ENCODE measurements around the gene LRRC43. TPM values are rescaled to one million over a fixed set of nuclear protein-coding genes. Genes with fewer than 3 reads are reported as not detected.

Gene LRRC43
- total RNA-seq, 2 donors from 2014 or later = 0.68 to 0.71 TPM

DNA sequence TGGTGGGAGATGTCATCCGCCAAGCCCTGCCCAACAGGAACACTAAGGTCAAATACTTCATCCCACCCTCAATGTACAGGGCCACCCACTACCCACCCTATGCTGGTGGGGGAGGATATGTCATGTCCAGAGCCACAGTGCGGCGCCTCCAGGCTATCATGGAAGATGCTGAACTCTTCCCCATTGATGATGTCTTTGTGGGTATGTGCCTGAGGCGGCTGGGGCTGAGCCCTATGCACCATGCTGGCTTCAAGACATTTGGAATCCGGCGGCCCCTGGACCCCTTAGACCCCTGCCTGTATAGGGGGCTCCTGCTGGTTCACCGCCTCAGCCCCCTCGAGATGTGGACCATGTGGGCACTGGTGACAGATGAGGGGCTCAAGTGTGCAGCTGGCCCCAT lies 24.1 kb downstream of the LRRC43 start:
- ATAC-seq (no peak), DNase-seq (no peak)
- intact Hi-C loops (cut with DNase I) = no loop called here

- ATAC-seq = no peak
- intact Hi-C loops (cut with DNase I) = no loop called here
- DNase-seq = no peak
These were observed 24.5 kb downstream of the LRRC43 start for GRCh38 chr12:122207391-122207790.

- no peak for ATAC-seq
- intact Hi-C loops (cut with DNase I) = no loop called here
- no peak for DNase-seq
These were observed 25.3 kb downstream of the LRRC43 start for GRCh38 chr12:122208073-122208820.

GRCh38 chr12:122215771-122216170 lies 32.8 kb downstream of the LRRC43 start:
- ATAC-seq (no peak), DNase-seq (no peak)
- intact Hi-C loops (cut with DNase I) = no loop called here

DNA sequence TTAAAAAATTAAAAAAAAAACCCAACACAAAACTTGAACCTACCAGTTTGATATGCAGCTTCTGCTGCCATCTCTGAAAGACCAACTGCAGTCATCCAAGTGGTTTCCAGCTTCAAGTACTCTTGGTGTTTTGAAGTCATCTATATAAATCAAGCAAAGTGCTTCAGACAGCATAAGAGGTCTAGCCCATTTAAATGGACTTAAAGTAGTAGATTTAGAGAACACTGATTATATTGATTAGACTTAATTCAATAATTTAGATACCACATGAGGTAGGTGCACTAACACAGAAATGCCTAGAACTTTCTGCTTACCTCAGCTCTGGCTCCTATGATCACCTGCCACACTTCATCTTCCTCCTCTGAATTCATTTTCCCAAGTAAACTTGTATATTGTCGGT lies 33.5 kb downstream of the LRRC43 start:
- intact Hi-C loops (cut with DNase I) = no loop called here
- DNase-seq (no peak), ATAC-seq (no peak)

DNA sequence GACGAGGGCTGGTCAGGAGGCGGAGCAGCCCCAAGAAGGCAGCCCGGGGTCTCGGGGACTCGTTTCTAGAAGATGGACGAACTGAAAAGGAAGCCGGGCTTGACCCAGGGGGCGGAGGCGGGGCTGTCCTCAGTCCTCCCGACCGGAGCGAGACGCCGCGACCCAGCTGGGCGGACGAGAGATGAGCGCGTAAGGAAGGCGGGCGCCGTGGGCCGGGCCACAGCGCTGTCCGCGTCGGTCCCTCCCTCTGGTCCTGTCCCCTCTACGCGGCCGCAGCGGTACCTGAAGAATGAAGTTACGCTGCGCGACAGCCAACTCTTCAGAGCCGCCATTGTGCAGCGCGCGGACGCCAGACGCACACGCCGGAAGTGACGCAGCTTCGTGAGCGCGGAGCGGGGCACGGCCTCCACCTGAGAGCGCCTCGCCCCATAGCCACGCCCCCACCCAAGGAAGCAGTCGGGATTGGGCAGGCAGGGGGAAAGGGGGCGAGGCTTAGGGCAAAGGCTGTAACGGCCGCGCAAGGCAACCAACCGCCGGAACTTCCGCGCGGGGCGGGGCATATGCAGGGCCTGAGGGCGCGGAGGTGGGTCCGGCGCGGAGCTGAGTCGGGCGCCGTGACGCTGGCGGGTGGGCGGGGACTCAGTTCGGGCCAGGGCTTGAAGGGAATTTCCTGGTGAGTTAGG lies 42.9 kb downstream of the LRRC43 start, which contains the start of gene DIABLO:
Gene DIABLO, minus strand, starts transcription at position 370 of the 683 bp plus-strand sequence. Its CDS starts 38 bp downstream, at position 332.
- ATAC-seq (peak; percentile 98), DNase-seq (peak; percentile 100)
- intact Hi-C loops (cut with DNase I) = no loop called here

- intact Hi-C loops (cut with DNase I) = no loop called here
These were observed 43.6 kb downstream of the LRRC43 start for GRCh38 chr12:122226366-122227125.

DNA sequence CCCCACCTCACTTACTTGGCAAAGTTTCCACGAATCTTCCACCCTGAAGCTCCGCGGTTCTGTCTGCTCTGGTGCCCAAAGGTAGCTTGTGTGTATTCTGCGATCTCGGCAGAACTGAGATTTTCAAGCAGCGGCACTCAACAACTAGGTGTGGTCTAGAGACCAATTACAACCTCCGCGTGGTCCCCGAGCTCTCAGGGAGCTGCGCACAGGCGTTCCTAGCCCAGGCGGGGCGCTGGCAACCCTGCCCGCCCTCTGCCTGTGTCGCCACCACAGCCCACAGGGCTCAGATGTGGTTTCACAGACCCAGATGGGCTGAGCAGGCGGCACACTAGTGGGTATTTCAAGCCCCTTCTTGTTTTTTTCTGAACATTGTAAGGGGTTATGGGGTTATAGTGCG lies 44.4 kb downstream of the LRRC43 start:
- intact Hi-C loops (cut with DNase I) = no loop called here
- DNase-seq (no peak), ATAC-seq (no peak)

More at GRCh38 chr12:122226366-122227125, 43.6 kb downstream of the LRRC43 start:
- DNase-seq = no peak
- ATAC-seq = no peak

- no peak for ATAC-seq
- intact Hi-C loops (cut with DNase I) = no loop called here
- no peak for DNase-seq
These were observed 45.2 kb downstream of the LRRC43 start for GRCh38 chr12:122228092-122228491.

DNA sequence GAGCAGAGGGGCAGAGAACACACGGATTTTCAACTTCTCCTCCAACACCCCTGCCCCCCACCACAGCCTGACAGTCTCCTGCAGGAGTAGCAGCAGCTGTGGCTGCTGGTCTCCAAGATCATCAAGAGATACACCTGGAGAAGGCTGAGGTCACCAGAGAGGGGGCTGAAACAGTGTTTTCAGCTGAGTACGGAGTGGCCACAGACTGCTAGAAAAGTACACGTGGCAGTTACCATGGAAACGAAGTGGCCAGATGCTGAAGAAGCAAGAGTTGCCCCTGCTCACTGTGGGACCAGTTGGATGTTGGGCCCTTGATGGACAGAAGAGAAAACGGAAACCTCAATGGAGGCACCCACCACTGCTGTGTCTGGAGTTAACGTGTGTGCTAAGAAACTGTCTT lies 47.9 kb downstream of the LRRC43 start:
- no peak for ATAC-seq
- intact Hi-C loops (cut with DNase I) = no loop called here
- DNase-seq = no peak

DNA sequence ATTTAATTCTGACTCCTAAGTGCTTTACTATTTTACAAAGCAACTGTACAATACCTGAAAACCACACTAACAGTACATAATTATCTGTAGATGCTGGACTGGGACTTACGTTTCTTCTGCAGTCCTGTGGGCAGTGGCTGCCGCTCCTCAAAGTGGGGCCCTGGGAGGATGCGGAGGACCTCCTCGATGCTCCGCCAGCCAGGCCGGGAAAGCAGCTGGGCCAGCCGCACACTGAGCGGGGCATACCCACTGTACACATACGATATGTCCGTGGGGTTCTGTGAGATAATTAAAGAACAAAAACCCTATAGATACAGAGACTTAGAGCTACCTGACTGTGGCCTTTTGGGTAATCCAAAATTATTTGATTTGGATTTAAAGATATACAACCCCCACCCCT lies 49.8 kb downstream of the LRRC43 start:
- DNase-seq (no peak), ATAC-seq (no peak)
- intact Hi-C loops (cut with DNase I) = no loop called here

- no peak for ATAC-seq
- intact Hi-C loops (cut with DNase I) = no loop called here
- no peak for DNase-seq
These were observed 52.8 kb downstream of the LRRC43 start for GRCh38 chr12:122235741-122236140.

GRCh38 chr12:122238861-122239260 lies 55.9 kb downstream of the LRRC43 start:
- ATAC-seq (no peak), DNase-seq (no peak)
- intact Hi-C loops (cut with DNase I) = no loop called here

- no peak for DNase-seq
- ATAC-seq = no peak
- intact Hi-C loops (cut with DNase I) = no loop called here
These were observed 61.0 kb downstream of the LRRC43 start for GRCh38 chr12:122243965-122244364.

GRCh38 chr12:122244565-122245371 lies 61.8 kb downstream of the LRRC43 start:
- DNase-seq (no peak), ATAC-seq (no peak)
- intact Hi-C loops (cut with DNase I) = no loop called here

DNA sequence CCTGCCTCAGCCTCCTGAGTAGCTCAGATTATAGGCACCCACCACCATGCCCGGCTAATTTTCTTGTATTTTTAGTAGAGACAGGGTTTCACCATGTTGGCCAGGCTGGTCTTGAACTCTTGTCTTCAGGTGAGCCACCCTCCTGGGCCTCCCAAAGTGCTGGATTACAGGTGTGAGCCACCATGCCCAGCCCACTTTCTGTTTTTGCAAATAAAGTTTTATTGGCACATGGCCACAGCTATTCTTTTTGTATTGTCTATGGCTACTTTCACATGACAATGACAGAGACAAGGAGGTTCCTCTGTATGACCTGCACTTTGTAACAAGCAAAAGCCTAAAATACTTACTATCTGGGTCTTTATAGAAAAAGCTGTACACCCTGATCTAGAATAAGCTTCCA lies 62.6 kb downstream of the LRRC43 start:
- ATAC-seq (no peak), DNase-seq (no peak)
- intact Hi-C loops (cut with DNase I) = no loop called here

- ATAC-seq (no peak), DNase-seq (no peak)
- intact Hi-C loops (cut with DNase I) = no loop called here
These were observed 67.1 kb downstream of the LRRC43 start for GRCh38 chr12:122250047-122250446.

GRCh38 chr12:122250536-122250935 lies 67.6 kb downstream of the LRRC43 start:
- intact Hi-C loops (cut with DNase I) = no loop called here
- DNase-seq (no peak), ATAC-seq (no peak)
